Activated CD8-positive, alpha-beta T cell treated with anti-CD3 and anti-CD28 coated beads for 36 hours (primary cell): ENCODE data around the gene CXorf58. TPM values are rescaled to one million over a fixed set of nuclear protein-coding genes. Genes with fewer than 3 reads are reported as not detected.

Experiments used
- ATAC-seq: fragments of 200-7000 bp; cut with Tn5 transposase; one replicate; pipeline ENCODE4 v1.10.0; 2021; ENCODE audit warnings: mild to moderate bottlenecking, moderate library complexity
- CTCF ChIA-PET: fragments of 350-600 bp; sonication (Branson Sonifier 250); formaldehyde crosslinking; loops from one replicate; lab custom pipeline; 2021; ENCODE audit warnings: antibody characterized with exemption; lab: Charles Lee
- POLR2A ChIA-PET: fragments of 350-600 bp; sonication (Branson Sonifier 250); formaldehyde crosslinking; loops from one replicate; lab custom pipeline; 2021; ENCODE audit warnings: antibody characterized with exemption; lab: Charles Lee
- DNase-seq: peaks from one replicate; pipeline ENCODE4 v3.0.0-alpha.2; 2020
- H3K27ac Mint-ChIP-seq: one replicate; pipeline ENCODE4 v1.8.0; 2021; ENCODE audit warnings: mild to moderate bottlenecking, mixed read lengths
- H3K27me3 Mint-ChIP-seq: one replicate; pipeline ENCODE4 v1.8.0; 2021; ENCODE audit warnings: mixed read lengths
- H3K36me3 Mint-ChIP-seq: one replicate; pipeline ENCODE4 v1.8.0; 2021; ENCODE audit warnings: low read depth, mixed read lengths
- H3K4me1 Mint-ChIP-seq: one replicate; pipeline ENCODE4 v1.8.0; 2021; ENCODE audit warnings: low read depth, mixed read lengths
- H3K4me3 Mint-ChIP-seq: one replicate; pipeline ENCODE4 v1.8.0; 2021; ENCODE audit warnings: mild to moderate bottlenecking, moderate library complexity, mixed read lengths
- H3K9me3 Mint-ChIP-seq: one replicate; pipeline ENCODE4 v1.8.0; 2021; ENCODE audit warnings: mixed read lengths
- intact Hi-C: fragments of 100-400 bp; cut with micrococcal nuclease; formaldehyde crosslinking; loops from one replicate; pipeline ENCODE4 v1.10.0; 2022
- total RNA-seq, 2 experiments: library from RNA; stranded (reverse); gene quantifications; one replicate each; pipeline ENCODE4 v1.2.3, GENCODE V29; 2021
- TF ChIP-seq, protein P1 (sequence below): fragments of 200-600 bp; IDR thresholded peaks from one replicate; pipeline ENCODE4 v1.8.0; 2022; ENCODE audit warnings: antibody characterized with exemption, mild to moderate bottlenecking

Gene CXorf58
- total RNA-seq, 2 experiments from 2014 or later = 0.14 TPM; not detected in 1

DNA sequence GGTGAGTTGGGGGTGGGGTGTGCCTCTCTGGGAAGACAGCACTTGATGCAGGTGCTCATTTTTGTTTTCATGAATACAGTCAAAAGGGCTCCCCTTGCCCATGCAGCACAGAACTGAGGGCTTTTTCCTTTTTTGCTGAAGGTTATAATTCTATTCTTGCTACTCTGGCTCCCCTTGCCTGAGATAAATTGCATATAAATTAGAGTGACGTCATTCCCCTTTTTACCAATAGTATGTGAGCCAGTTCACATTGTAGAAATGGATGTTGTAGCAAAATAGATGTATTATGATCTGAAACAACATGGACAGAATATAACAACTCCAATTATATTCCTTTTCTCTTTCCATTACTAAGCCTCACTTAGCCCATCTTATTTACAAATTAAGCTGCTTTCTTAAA, 28.4 kb downstream of the CXorf58 start:
- no peak for DNase-seq
- no peaks in the 10 kb centered on the region for H3K36me3 Mint-ChIP-seq
- no peak for ATAC-seq
- intact Hi-C loops = no loop called here
- TF ChIP-seq, protein P1, sequence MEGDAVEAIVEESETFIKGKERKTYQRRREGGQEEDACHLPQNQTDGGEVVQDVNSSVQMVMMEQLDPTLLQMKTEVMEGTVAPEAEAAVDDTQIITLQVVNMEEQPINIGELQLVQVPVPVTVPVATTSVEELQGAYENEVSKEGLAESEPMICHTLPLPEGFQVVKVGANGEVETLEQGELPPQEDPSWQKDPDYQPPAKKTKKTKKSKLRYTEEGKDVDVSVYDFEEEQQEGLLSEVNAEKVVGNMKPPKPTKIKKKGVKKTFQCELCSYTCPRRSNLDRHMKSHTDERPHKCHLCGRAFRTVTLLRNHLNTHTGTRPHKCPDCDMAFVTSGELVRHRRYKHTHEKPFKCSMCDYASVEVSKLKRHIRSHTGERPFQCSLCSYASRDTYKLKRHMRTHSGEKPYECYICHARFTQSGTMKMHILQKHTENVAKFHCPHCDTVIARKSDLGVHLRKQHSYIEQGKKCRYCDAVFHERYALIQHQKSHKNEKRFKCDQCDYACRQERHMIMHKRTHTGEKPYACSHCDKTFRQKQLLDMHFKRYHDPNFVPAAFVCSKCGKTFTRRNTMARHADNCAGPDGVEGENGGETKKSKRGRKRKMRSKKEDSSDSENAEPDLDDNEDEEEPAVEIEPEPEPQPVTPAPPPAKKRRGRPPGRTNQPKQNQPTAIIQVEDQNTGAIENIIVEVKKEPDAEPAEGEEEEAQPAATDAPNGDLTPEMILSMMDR = no peak
- POLR2A ChIA-PET = no interaction called here
- H3K27me3 Mint-ChIP-seq = no peaks in the 10 kb centered on the region
- H3K27ac Mint-ChIP-seq = no peak overlapping the region
- H3K4me1 Mint-ChIP-seq = peaks cover 13% of the 10 kb centered on the region
- H3K4me3 Mint-ChIP-seq = no peak overlapping the region
- no peaks in the 10 kb centered on the region for H3K9me3 Mint-ChIP-seq
- CTCF ChIA-PET = no interaction called here

DNA sequence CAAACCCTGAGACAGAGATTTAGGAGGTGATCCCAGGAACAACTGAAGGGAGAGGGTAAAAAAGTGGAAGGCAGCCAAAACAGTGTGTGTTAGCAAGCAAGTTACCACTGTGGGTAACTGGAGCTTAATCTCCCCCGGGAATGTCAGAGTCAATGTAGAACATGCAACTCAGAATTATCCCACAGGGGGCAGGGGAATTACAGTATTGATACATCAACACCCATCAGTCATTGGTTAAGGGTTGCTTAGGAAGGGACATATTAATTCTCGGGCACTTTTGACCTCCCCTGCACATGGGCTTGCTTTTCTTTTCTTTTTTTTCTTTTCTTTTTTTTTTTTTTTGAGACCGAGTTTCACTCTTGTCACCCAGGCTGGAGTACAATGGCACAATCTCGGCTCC, 29.3 kb downstream of the CXorf58 start:
- H3K27ac Mint-ChIP-seq = no peak overlapping the region
- no peak overlapping the region for H3K4me3 Mint-ChIP-seq

DNA sequence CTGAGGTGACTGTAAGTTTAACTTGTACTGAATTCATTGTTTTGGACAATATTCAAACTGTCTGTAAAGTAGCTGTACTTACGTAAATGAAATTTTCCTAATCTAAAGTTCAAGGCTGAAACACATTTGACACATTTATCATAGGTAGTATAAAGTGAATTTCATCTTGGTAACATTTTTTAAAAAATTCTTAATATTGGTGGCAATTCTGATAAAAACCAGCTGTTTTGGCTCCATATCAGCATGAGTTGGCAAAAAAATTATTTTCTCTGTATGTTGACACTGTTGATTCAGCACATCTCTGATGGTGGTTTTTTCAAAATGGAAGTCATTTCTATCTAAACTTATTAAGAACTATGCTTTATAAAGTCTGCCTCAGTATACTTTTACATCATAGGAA, 30.9 kb downstream of the CXorf58 start:
- Mint-ChIP-seq H3K27ac (no peak overlapping the region), H3K4me1 (no peaks in the 10 kb centered on the region), H3K4me3 (no peak overlapping the region), H3K27me3 (no peaks in the 10 kb centered on the region), H3K9me3 (no peaks in the 10 kb centered on the region), H3K36me3 (no peaks in the 10 kb centered on the region)
- TF ChIP-seq, protein P1 = no peak
- DNase-seq (no peak), ATAC-seq (no peak)
- ChIA-PET POLR2A (no interaction called here), CTCF (no interaction called here)
- intact Hi-C loops = no loop called here

More for the DNA sequence above, 29.3 kb downstream of the CXorf58 start:
- peaks cover 4% of the 10 kb centered on the region for H3K4me1 Mint-ChIP-seq
- intact Hi-C loops = no loop called here
- ATAC-seq (no peak), DNase-seq (no peak)
- no peaks in the 10 kb centered on the region for H3K9me3 Mint-ChIP-seq
- CTCF ChIA-PET = no interaction called here
- no peaks in the 10 kb centered on the region for H3K36me3 Mint-ChIP-seq
- TF ChIP-seq, protein P1 = no peak
- no peaks in the 10 kb centered on the region for H3K27me3 Mint-ChIP-seq
- POLR2A ChIA-PET = no interaction called here

DNA sequence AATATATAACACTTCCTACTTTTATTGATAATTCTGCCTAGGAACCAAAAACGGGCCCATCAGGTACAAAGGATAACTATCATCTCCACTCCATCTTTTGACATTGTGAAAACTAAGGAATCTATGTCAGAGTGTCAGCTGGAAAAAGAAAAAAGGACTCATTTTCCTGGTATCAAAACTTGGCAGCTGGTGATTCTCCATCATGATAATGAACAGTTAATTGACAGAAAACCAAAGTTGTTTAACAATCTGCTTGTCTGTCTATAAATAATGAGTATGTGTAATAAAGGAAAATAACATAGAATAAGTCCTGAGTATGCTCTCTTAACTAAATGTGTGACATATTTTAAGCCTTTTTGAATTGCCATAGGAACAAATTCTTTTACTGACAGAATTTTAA, 31.4 kb downstream of the CXorf58 start:
- no peak for ATAC-seq
- Mint-ChIP-seq H3K27me3 (no peaks in the 10 kb centered on the region), H3K27ac (no peak overlapping the region), H3K9me3 (no peaks in the 10 kb centered on the region), H3K4me1 (no peaks in the 10 kb centered on the region), H3K4me3 (no peak overlapping the region), H3K36me3 (no peaks in the 10 kb centered on the region)
- CTCF ChIA-PET = no interaction called here
- TF ChIP-seq, protein P1 = no peak
- no peak for DNase-seq
- POLR2A ChIA-PET = no interaction called here
- intact Hi-C loops = no loop called here

DNA sequence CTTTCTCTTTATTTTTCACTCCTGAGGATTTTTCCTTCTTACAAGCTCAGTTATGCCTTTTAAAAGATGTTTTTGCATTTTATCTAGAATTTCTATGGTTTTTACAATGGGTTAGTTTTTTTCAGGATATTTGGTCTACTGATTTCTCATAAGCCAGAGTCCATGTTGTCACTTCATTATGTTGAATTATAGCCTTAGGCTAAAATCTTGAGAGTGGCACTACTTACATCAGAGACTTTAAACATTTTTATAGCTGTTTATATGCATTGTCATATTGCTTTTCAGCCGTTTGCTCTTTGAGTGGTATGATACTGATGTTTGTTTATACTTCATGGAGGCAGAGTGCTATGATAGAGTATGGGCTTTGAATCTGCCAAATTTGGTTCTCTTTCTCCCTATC, 36.4 kb downstream of the CXorf58 start:
- H3K4me3 Mint-ChIP-seq = no peak overlapping the region
- POLR2A ChIA-PET = no interaction called here
- DNase-seq = no peak
- intact Hi-C loops = no loop called here
- TF ChIP-seq, protein P1 = no peak
- H3K27ac Mint-ChIP-seq = no peak overlapping the region
- no peaks in the 10 kb centered on the region for H3K27me3 Mint-ChIP-seq
- CTCF ChIA-PET = interaction anchor here (1.1 kb wide), 1 partner anchor 10 kb away, joined by 3 read pairs; no protein-coding TSS in a partner anchor
- H3K9me3 Mint-ChIP-seq = no peaks in the 10 kb centered on the region
- no peaks in the 10 kb centered on the region for H3K36me3 Mint-ChIP-seq
- no peaks in the 10 kb centered on the region for H3K4me1 Mint-ChIP-seq
- ATAC-seq = no peak
